GM21528 (cell line): ENCODE results near the gene TNIK.
"Not testable (repeated sequence)": the region's sequence is repeated elsewhere in the genome, so short reads cannot be mapped to it uniquely, and the experiment has no call there.

ENCODE experiments used
- ATAC-seq: cut with Tn5 transposase; IDR thresholded peaks from one replicate; pipeline ENCODE4 v1.9.1; 2021; ENCODE audit warnings: mild to moderate bottlenecking, moderate library complexity; ENCODE audit not compliant: unreplicated experiment, low FRiP score

Gene TNIK

GRCh38 chr3:171122861-171123260, 337.3 kb downstream of the TNIK start:
- ATAC-seq: no peak

GRCh38 chr3:171122240-171122639, 338.0 kb downstream of the TNIK start:
- ATAC-seq: no peak

GRCh38 chr3:171121801-171122200, 338.4 kb downstream of the TNIK start:
- ATAC-seq: no peak

GRCh38 chr3:171119402-171119801, 340.8 kb downstream of the TNIK start:
- ATAC-seq: not testable (repeated sequence)

- not testable (repeated sequence) for ATAC-seq
Observed at GRCh38 chr3:171118993-171119392, 341.2 kb downstream of the TNIK start.

- no peak for ATAC-seq
Observed at GRCh38 chr3:171116824-171117395, 343.3 kb downstream of the TNIK start.

GRCh38 chr3:171116365-171116764, 343.8 kb downstream of the TNIK start:
- no peak for ATAC-seq

- no peak for ATAC-seq
Observed at GRCh38 chr3:171115667-171116066, 344.5 kb downstream of the TNIK start.

GRCh38 chr3:171113716-171114115, 346.5 kb downstream of the TNIK start:
- no peak for ATAC-seq

GRCh38 chr3:171110715-171111114, 349.5 kb downstream of the TNIK start:
- no peak for ATAC-seq

- ATAC-seq: no peak
Observed at GRCh38 chr3:171108066-171108465, 352.1 kb downstream of the TNIK start.

GRCh38 chr3:171103185-171103584, 357.0 kb downstream of the TNIK start:
- ATAC-seq: no peak

- ATAC-seq: no peak
Observed at GRCh38 chr3:171101982-171102641, 358.1 kb downstream of the TNIK start.

GRCh38 chr3:171099911-171100310, 360.3 kb downstream of the TNIK start:
- ATAC-seq: no peak

- no peak for ATAC-seq
Observed at GRCh38 chr3:171095063-171095462, 365.1 kb downstream of the TNIK start.

GRCh38 chr3:171094411-171094810, 365.8 kb downstream of the TNIK start:
- no peak for ATAC-seq

- ATAC-seq: no peak
Observed at GRCh38 chr3:171093462-171093861, 366.7 kb downstream of the TNIK start.

- no peak for ATAC-seq
Observed at GRCh38 chr3:171092467-171092911, 367.7 kb downstream of the TNIK start.

- no peak for ATAC-seq
Observed at GRCh38 chr3:171090321-171090720, 369.9 kb downstream of the TNIK start.

- no peak for ATAC-seq
Observed at GRCh38 chr3:171088964-171089754, 371.0 kb downstream of the TNIK start.

- ATAC-seq: no peak
Observed at GRCh38 chr3:171088496-171088895, 371.7 kb downstream of the TNIK start.

- no peak for ATAC-seq
Observed at GRCh38 chr3:171086914-171087313, 373.3 kb downstream of the TNIK start.
